Neural cell (in vitro differentiated cells): Measurements from ENCODE around the gene KCNT1. TPM values are rescaled to one million over a fixed set of nuclear protein-coding genes. Genes with fewer than 3 reads are reported as not detected.

ENCODE experiments used
- H2AFZ ChIP-seq: fragments of 200-600, 300-800 bp; sonication (generic), shearing (Covaris generic); 2 replicates; pipeline ENCODE4 v1.6.0; 2014; ENCODE audit warnings: low read depth, mild to moderate bottlenecking, antibody characterized with exemption, low read length, moderate library complexity
- H3F3A ChIP-seq: fragments of 200-600 bp; shearing (Covaris generic); 2 replicates; pipeline ENCODE4 v1.6.1; 2016; ENCODE audit warnings: mild to moderate bottlenecking, moderate library complexity, mixed read lengths, antibody characterized with exemption, low read length; ENCODE audit not compliant: insufficient read depth, poor library complexity, severe bottlenecking
- H3K27ac ChIP-seq: fragments of 200-600, 300-800 bp; sonication (generic), shearing (Covaris generic); 2 replicates; pipeline ENCODE4 v1.5.1; 2014; ENCODE audit warnings: mild to moderate bottlenecking, low read length, moderate library complexity
- H3K27me3 ChIP-seq: fragments of 300-800, 200-600 bp; sonication (generic), shearing (Covaris generic); 2 replicates; pipeline ENCODE4 v1.6.0; 2014; ENCODE audit warnings: mild to moderate bottlenecking, low read depth, low read length, moderate library complexity; ENCODE audit not compliant: insufficient read depth
- H3K36me3 ChIP-seq: fragments of 300-800, 200-600 bp; sonication (generic), shearing (Covaris generic); 2 replicates; pipeline ENCODE4 v1.5.1; 2014; ENCODE audit warnings: mild to moderate bottlenecking, antibody characterized with exemption, low read length, moderate library complexity; ENCODE audit not compliant: insufficient read depth
- H3K4me2 ChIP-seq: fragments of 300-800, 200-600 bp; sonication (generic), shearing (Covaris generic); 2 replicates; pipeline ENCODE4 v1.6.0; 2014; ENCODE audit warnings: mild to moderate bottlenecking, low read length
- H3K4me3 ChIP-seq: fragments of 300-800, 200-600 bp; sonication (generic), shearing (Covaris generic); 2 replicates; pipeline ENCODE4 v1.5.1; 2014; ENCODE audit warnings: mild to moderate bottlenecking, low read length, moderate library complexity
- H3K79me2 ChIP-seq: fragments of 200-600 bp; shearing (Covaris generic); replicated peaks from 2 replicates; pipeline ENCODE4 v1.6.0; 2014; ENCODE audit warnings: mild to moderate bottlenecking, low read length, moderate library complexity; ENCODE audit not compliant: insufficient read depth
- H3K9ac ChIP-seq: fragments of 300-800, 200-600 bp; sonication (generic), shearing (Covaris generic); 2 replicates; pipeline ENCODE4 v1.6.1; 2016; ENCODE audit warnings: mild to moderate bottlenecking, low read length, mixed read lengths
- H3K9me2 ChIP-seq: fragments of 200-600 bp; shearing (Covaris generic); 2 replicates; pipeline ENCODE4 v1.6.1; 2016; ENCODE audit warnings: mild to moderate bottlenecking, low read length, mixed read lengths; ENCODE audit not compliant: insufficient read depth
- H3K9me3 ChIP-seq: fragments of 200-600, 300-800 bp; sonication (generic), shearing (Covaris generic); 2 replicates; pipeline ENCODE4 v1.6.1; 2016; ENCODE audit warnings: mild to moderate bottlenecking, mixed run types, low read length, moderate library complexity, mixed read lengths
- H4K20me1 ChIP-seq: fragments of 200-600 bp; shearing (Covaris generic); 2 replicates; pipeline ENCODE4 v1.6.1; 2016; ENCODE audit warnings: mild to moderate bottlenecking, mixed run types; ENCODE audit not compliant: insufficient read depth
- EP300 ChIP-seq: fragments of 450-650 bp; conservative IDR thresholded peaks from 2 replicates; pipeline ENCODE4 v1.6.1; 2014; ENCODE audit warnings: antibody characterized with exemption, mild to moderate bottlenecking, moderate library complexity; ENCODE audit not compliant: poor library complexity, severe bottlenecking
- EZH2 ChIP-seq: fragments of 200-600, 300-800 bp; shearing (Covaris generic), sonication (generic); IDR thresholded peaks from 2 replicates; pipeline ENCODE4 v1.6.1; 2014; ENCODE audit warnings: antibody characterized with exemption, low read length, borderline replicate concordance, mild to moderate bottlenecking; ENCODE audit not compliant: insufficient read depth, poor library complexity, severe bottlenecking
- MXI1 ChIP-seq: fragments of 450-650 bp; conservative IDR thresholded peaks from 2 replicates; pipeline ENCODE4 v1.6.1; 2014; ENCODE audit warnings: antibody characterized with exemption, mild to moderate bottlenecking; ENCODE audit not compliant: poor library complexity, severe bottlenecking
- POLR2AphosphoS5 ChIP-seq: IDR thresholded peaks from 2 replicates; pipeline ENCODE4 v1.6.1; 2012
- RAD21 ChIP-seq: fragments of 450-650 bp; conservative IDR thresholded peaks from 2 replicates; pipeline ENCODE4 v1.6.1; 2014; ENCODE audit warnings: antibody characterized with exemption, mild to moderate bottlenecking, moderate library complexity
- REST ChIP-seq: IDR thresholded peaks from 2 replicates; pipeline ENCODE4 v1.6.1; 2012; ENCODE audit warnings: borderline replicate concordance
- SMC3 ChIP-seq: fragments of 450-650 bp; conservative IDR thresholded peaks from 2 replicates; pipeline ENCODE4 v1.6.1; 2014; ENCODE audit warnings: antibody characterized with exemption, mild to moderate bottlenecking, moderate library complexity; ENCODE audit not compliant: poor library complexity
- TAF1 ChIP-seq: IDR thresholded peaks from 2 replicates; pipeline ENCODE4 v1.6.1; 2012; ENCODE audit warnings: low read depth
- polyA plus RNA-seq: library from polyadenylated mRNA; depleted of rRNA; stranded (reverse); fragments of >200 nt; gene quantifications from 2 replicates; pipeline ENCODE4 v1.2.3, GENCODE V29; 2014
- TF ChIP-seq, protein P1 (sequence below): fragments of 450-650 bp; IDR thresholded peaks from 2 replicates; pipeline ENCODE4 v1.5.1; 2014; ENCODE audit warnings: antibody characterized with exemption, mild to moderate bottlenecking, moderate library complexity; ENCODE audit not compliant: poor library complexity, severe bottlenecking

The KCNT1 gene
- polyA plus RNA-seq, 1 donor from 2014 or later = 0.67 TPM

DNA sequence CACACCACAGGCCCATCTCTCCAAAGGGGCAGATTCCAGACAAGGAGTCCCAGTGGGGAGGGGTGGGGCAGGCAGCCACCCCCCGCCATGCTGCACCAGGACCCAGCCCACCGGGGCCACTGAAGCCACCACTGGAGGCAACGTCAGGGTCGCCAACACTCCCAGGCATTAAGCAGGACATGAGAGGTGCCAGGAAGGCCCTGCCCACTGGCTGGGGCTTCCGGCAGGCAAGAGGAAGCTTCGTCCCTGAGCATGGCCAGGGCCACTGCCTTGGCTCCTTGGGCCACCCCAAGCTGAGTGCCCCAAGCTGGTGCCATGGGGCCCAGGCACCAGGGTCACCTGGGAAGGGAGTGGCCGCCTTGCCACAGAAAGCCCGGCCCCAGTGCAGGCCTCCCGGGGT is 17.5 kb downstream of the KCNT1 start:
- peaks cover 33% of the 10 kb centered on the region for H3K27me3 ChIP-seq
- H3K9me3 ChIP-seq = no peaks in the 10 kb centered on the region
- no peaks in the 10 kb centered on the region for H3K79me2 ChIP-seq
- H3K9me2 ChIP-seq = no peaks in the 10 kb centered on the region
- H3K4me3 ChIP-seq = no peak overlapping the region
- no peak overlapping the region for H3K27ac ChIP-seq
- TF ChIP-seq TAF1 = no peak
- no peak for TF ChIP-seq SMC3
- TF ChIP-seq REST = no peak
- TF ChIP-seq, protein P1, sequence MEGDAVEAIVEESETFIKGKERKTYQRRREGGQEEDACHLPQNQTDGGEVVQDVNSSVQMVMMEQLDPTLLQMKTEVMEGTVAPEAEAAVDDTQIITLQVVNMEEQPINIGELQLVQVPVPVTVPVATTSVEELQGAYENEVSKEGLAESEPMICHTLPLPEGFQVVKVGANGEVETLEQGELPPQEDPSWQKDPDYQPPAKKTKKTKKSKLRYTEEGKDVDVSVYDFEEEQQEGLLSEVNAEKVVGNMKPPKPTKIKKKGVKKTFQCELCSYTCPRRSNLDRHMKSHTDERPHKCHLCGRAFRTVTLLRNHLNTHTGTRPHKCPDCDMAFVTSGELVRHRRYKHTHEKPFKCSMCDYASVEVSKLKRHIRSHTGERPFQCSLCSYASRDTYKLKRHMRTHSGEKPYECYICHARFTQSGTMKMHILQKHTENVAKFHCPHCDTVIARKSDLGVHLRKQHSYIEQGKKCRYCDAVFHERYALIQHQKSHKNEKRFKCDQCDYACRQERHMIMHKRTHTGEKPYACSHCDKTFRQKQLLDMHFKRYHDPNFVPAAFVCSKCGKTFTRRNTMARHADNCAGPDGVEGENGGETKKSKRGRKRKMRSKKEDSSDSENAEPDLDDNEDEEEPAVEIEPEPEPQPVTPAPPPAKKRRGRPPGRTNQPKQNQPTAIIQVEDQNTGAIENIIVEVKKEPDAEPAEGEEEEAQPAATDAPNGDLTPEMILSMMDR = no peak
- H2AFZ ChIP-seq = no peak overlapping the region
- no peaks in the 10 kb centered on the region for H3K36me3 ChIP-seq
- H3F3A ChIP-seq = no peaks in the 10 kb centered on the region
- H4K20me1 ChIP-seq = no peaks in the 10 kb centered on the region
- no peak overlapping the region for H3K9ac ChIP-seq
- no peak overlapping the region for H3K4me2 ChIP-seq

- Histone ChIP-seq H3K9me3 (no peaks in the 10 kb centered on the region), H3K27ac (no peak overlapping the region), H3K36me3 (no peaks in the 10 kb centered on the region), H3K9me2 (no peaks in the 10 kb centered on the region), H4K20me1 (no peaks in the 10 kb centered on the region), H3K4me2 (no peak overlapping the region), H3K4me3 (no peak overlapping the region), H3K27me3 (peaks cover 4% of the 10 kb centered on the region), H3F3A (no peaks in the 10 kb centered on the region), H2AFZ (no peak overlapping the region), H3K9ac (no peak overlapping the region), H3K79me2 (no peaks in the 10 kb centered on the region)
- no peak for TF ChIP-seq REST
- TF ChIP-seq TAF1 = no peak
- TF ChIP-seq EP300 = no peak
- TF ChIP-seq MXI1 = no peak
- TF ChIP-seq RAD21 = no peak
- TF ChIP-seq, protein P1 = no peak
- no peak for TF ChIP-seq EZH2
- no peak for TF ChIP-seq POLR2AphosphoS5
- no peak for TF ChIP-seq SMC3
These were observed 20.4 kb downstream of the KCNT1 start for GRCh38 chr9:135722365-135722764.
